ENCODE data around the gene KRTAP4-7.
"Not testable (repeated sequence)": the region's sequence is repeated elsewhere in the genome, so short reads cannot be mapped to it uniquely, and the experiment has no call there.

The KRTAP4-7 gene

GRCh38 chr17:41084100-41084856 lies at the start of gene KRTAP4-7:
Gene KRTAP4-7, plus strand, starts transcription at chr17:41084150. Its CDS starts 57 bp downstream, at chr17:41084207.
- not testable (repeated sequence) for DNase-seq

GRCh38 chr17:41034346-41034935 lies 49.5 kb upstream of the KRTAP4-7 start, which contains the start of gene KRTAP1-3:
Gene KRTAP1-3, minus strand, starts transcription at chr17:41034874. Its CDS starts 53 bp downstream, at chr17:41034821.
- DNase-seq = not testable (repeated sequence)

- DNase-seq = no peak
Observed at GRCh38 chr17:41037853-41038350, 46.0 kb upstream of the KRTAP4-7 start.

GRCh38 chr17:41040783-41041571 lies 43.0 kb upstream of the KRTAP4-7 start, which contains the start of gene KRTAP1-1:
Gene KRTAP1-1, minus strand, starts transcription at chr17:41041450. Its CDS starts 53 bp downstream, at chr17:41041397.
- DNase-seq = not testable (repeated sequence)

- no peak for DNase-seq
Observed at GRCh38 chr17:41042953-41043352, 41.0 kb upstream of the KRTAP4-7 start.

- DNase-seq = not testable (repeated sequence)
Observed at GRCh38 chr17:41046735-41047465, 37.0 kb upstream of the KRTAP4-7 start, which contains the start of gene KRTAP2-1. Gene KRTAP2-1, minus strand, starts transcription at chr17:41047316. Its CDS starts 49 bp downstream, at chr17:41047267.

GRCh38 chr17:41048441-41048840 lies 35.5 kb upstream of the KRTAP4-7 start:
- DNase-seq = no peak

- DNase-seq = no peak
Observed at GRCh38 chr17:41049110-41049509, 34.8 kb upstream of the KRTAP4-7 start.

GRCh38 chr17:41052566-41052965 lies 31.4 kb upstream of the KRTAP4-7 start:
- no peak for DNase-seq

GRCh38 chr17:41054025-41054424 lies 29.9 kb upstream of the KRTAP4-7 start:
- DNase-seq = no peak

- not testable (repeated sequence) for DNase-seq
Observed at GRCh38 chr17:41054556-41054955, 29.4 kb upstream of the KRTAP4-7 start.

- DNase-seq = not testable (repeated sequence)
Observed at GRCh38 chr17:41055130-41055529, 28.8 kb upstream of the KRTAP4-7 start, which contains the start of gene KRTAP2-2. Gene KRTAP2-2, minus strand, starts transcription at chr17:41055230. Its CDS starts 19 bp downstream, at chr17:41055211.

- DNase-seq = no peak
Observed at GRCh38 chr17:41057547-41057946, 26.4 kb upstream of the KRTAP4-7 start.

GRCh38 chr17:41058741-41059140 lies 25.2 kb upstream of the KRTAP4-7 start:
- no peak for DNase-seq

GRCh38 chr17:41059276-41060051 lies 24.5 kb upstream of the KRTAP4-7 start:
- DNase-seq = not testable (repeated sequence)

- DNase-seq = no peak
Observed at GRCh38 chr17:41060052-41060604, 23.8 kb upstream of the KRTAP4-7 start, which contains the start of gene KRTAP2-3. Gene KRTAP2-3, minus strand, starts transcription at chr17:41060114. Its CDS starts 64 bp downstream, at chr17:41060050.

GRCh38 chr17:41061964-41062363 lies 22.0 kb upstream of the KRTAP4-7 start:
- no peak for DNase-seq

- DNase-seq = no peak
Observed at GRCh38 chr17:41063449-41063848, 20.5 kb upstream of the KRTAP4-7 start.

GRCh38 chr17:41064301-41064700 lies 19.6 kb upstream of the KRTAP4-7 start:
- no peak for DNase-seq

GRCh38 chr17:41065016-41065689 lies 18.8 kb upstream of the KRTAP4-7 start:
- not testable (repeated sequence) for DNase-seq

Data from activated naive CD4-positive, alpha-beta T cell treated with Interleukin-2 at 50 U/mL for 16 hours (primary cell).